ENCODE measurements around the gene MUC5B. TPM values are rescaled to one million over a fixed set of nuclear protein-coding genes. Genes with fewer than 3 reads are reported as not detected.
A peak's percentile ranks its signal among the peaks of the same experiment; 100 is the strongest.

The MUC5B gene
- total RNA-seq, 4 donors from 2014 or later, result not detected

DNA sequence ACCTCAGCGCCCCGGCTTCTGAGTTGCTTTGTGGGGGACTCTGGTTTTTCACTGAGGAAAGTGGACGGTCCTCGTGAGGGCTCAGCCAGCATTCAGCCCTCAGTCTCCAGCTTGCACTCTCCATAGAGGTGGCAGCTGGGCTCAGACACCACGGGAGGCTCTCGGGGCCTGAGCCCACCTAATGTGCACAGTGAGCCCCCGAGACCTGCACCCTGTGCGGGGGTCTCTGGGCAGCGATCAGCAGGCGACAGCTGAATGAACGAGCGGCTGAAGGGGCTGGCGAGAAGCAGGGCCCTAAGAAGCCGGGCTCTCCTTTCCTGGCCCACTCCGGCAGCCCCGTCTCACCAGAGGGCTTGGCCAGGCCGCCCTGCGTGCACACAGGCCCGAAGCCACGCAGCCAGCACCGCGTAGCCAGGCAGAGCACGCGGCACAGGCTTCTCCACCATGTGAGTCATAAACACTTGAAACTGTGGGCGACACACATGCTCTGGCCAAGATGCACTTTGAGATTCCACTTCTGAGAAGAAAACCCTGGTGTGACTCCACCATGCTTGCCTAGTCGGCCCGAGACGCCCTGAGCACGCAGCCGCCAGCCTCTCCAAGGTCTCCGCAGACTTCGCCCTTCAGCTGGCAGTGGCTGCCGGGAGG is 58.6 kb downstream of the MUC5B start:
- intact Hi-C loops (cut with DNase I), result no loop called here
- 86 to 88% methylated on average over 28 to 33 of the region's 33 CpGs for WGBS, 2 donors
- DNase-seq, result no peak
- H3K27ac ChIP-seq, result peak overlapping the region in 1 of 3 donors; percentile 33
- H3K4me3 ChIP-seq (replicated peaks in 1 of 3), result no peak overlapping the region
- peaks cover 0 to 4% of the 10 kb centered on the region in 2 donors for H3K4me1 ChIP-seq
- H3K27me3 ChIP-seq, result no peaks in the 10 kb centered on the region
- no peaks in the 10 kb centered on the region for H3K9me3 ChIP-seq
- H3K36me3 ChIP-seq, result peaks cover 30 to 42% of the 10 kb centered on the region in 2 donors
- TF ChIP-seq, protein P1, sequence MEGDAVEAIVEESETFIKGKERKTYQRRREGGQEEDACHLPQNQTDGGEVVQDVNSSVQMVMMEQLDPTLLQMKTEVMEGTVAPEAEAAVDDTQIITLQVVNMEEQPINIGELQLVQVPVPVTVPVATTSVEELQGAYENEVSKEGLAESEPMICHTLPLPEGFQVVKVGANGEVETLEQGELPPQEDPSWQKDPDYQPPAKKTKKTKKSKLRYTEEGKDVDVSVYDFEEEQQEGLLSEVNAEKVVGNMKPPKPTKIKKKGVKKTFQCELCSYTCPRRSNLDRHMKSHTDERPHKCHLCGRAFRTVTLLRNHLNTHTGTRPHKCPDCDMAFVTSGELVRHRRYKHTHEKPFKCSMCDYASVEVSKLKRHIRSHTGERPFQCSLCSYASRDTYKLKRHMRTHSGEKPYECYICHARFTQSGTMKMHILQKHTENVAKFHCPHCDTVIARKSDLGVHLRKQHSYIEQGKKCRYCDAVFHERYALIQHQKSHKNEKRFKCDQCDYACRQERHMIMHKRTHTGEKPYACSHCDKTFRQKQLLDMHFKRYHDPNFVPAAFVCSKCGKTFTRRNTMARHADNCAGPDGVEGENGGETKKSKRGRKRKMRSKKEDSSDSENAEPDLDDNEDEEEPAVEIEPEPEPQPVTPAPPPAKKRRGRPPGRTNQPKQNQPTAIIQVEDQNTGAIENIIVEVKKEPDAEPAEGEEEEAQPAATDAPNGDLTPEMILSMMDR (IDR thresholded peaks at IDR 0.05), result no peak
- TF ChIP-seq POLR2A (IDR thresholded peaks at IDR 0.05), result no peak

- intact Hi-C loops (cut with DNase I), result no loop called here
- Histone ChIP-seq H3K4me1 (peaks cover 0 to 4% of the 10 kb centered on the region in 2 donors), H3K9me3 (no peaks in the 10 kb centered on the region), H3K27ac (peak overlapping the region in 1 of 3 donors; percentile 33), H3K36me3 (peaks cover 30 to 42% of the 10 kb centered on the region in 2 donors), H3K27me3 (no peaks in the 10 kb centered on the region), H3K4me3 (replicated peaks in 1 of 3) (no peak overlapping the region)
- no peak for TF ChIP-seq POLR2A (IDR thresholded peaks at IDR 0.05)
- TF ChIP-seq, protein P1 (IDR thresholded peaks at IDR 0.05), result no peak
- no peak for DNase-seq
- WGBS, 2 donors, result 48 to 58% methylated on average over 3 of the region's 3 CpGs
Measured at GRCh38 chr11:1281974-1282365, 59.1 kb downstream of the MUC5B start.

GRCh38 chr11:1283091-1283511 is 60.2 kb downstream of the MUC5B start:
- Histone ChIP-seq H3K27me3 (no peaks in the 10 kb centered on the region), H3K4me3 (replicated peaks in 1 of 3) (no peak overlapping the region), H3K27ac (no peak overlapping the region), H3K36me3 (peaks cover 34 to 40% of the 10 kb centered on the region in 2 donors), H3K9me3 (no peaks in the 10 kb centered on the region), H3K4me1 (peaks cover 0 to 4% of the 10 kb centered on the region in 2 donors)
- no peak for TF ChIP-seq POLR2A (IDR thresholded peaks at IDR 0.05)
- TF ChIP-seq, protein P1 (IDR thresholded peaks at IDR 0.05), result no peak
- WGBS, 2 donors, result 94 to 97% methylated on average over 10 to 18 of the region's 18 CpGs
- intact Hi-C loops (cut with DNase I), result no loop called here
- DNase-seq, result no peak

- intact Hi-C loops (cut with DNase I), result no loop called here
Measured at GRCh38 chr11:1283906-1284305, 61.0 kb downstream of the MUC5B start.

DNA sequence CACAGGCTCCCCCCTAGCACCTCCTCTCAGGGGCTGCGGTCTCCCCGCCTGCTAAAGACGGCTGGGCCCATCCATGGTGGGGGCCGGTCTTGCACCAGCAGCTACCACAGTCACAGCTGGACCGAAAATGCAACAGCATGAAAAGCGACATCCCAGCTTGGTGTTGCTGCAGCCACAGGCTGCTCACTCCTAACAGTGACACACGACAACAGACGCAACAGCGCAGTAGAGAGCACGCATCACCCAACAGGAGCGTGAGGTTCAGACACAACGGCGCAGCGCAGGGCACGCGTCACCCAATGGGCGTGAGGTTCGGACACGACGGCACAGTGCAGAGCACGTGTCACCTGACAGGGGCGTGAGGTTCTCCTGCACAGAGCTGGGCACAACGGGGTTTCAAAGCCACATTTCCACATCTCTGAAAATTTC is 62.5 kb downstream of the MUC5B start:
- WGBS, 2 donors, result 98% methylated on average over 17 to 20 of the region's 23 CpGs
- H3K9me3 ChIP-seq, result no peaks in the 10 kb centered on the region
- TF ChIP-seq POLR2A (IDR thresholded peaks at IDR 0.05), result no peak
- TF ChIP-seq, protein P1 (IDR thresholded peaks at IDR 0.05), result no peak
- no peak overlapping the region for H3K4me3 ChIP-seq (replicated peaks in 1 of 3)
- intact Hi-C loops (cut with DNase I), result no loop called here
- no peak for DNase-seq
- H3K36me3 ChIP-seq, result peaks cover 53 to 55% of the 10 kb centered on the region in 2 donors
- peaks cover 0 to 4% of the 10 kb centered on the region in 2 donors for H3K4me1 ChIP-seq
- no peaks in the 10 kb centered on the region for H3K27me3 ChIP-seq
- H3K27ac ChIP-seq, result no peak overlapping the region

More at GRCh38 chr11:1283906-1284305, 61.0 kb downstream of the MUC5B start:
- TF ChIP-seq, protein P1 (IDR thresholded peaks at IDR 0.05), result no peak
- TF ChIP-seq POLR2A (IDR thresholded peaks at IDR 0.05), result no peak
- peaks cover 43 to 47% of the 10 kb centered on the region in 2 donors for H3K36me3 ChIP-seq
- no peaks in the 10 kb centered on the region for H3K9me3 ChIP-seq
- H3K4me3 ChIP-seq (replicated peaks in 1 of 3), result no peak overlapping the region
- no peak for DNase-seq
- peaks cover 0 to 4% of the 10 kb centered on the region in 2 donors for H3K4me1 ChIP-seq
- H3K27me3 ChIP-seq, result no peaks in the 10 kb centered on the region
- H3K27ac ChIP-seq, result no peak overlapping the region
- WGBS, 2 donors, result 92% methylated on average over 4 to 8 of the region's 8 CpGs
